HCEC 1CT (cell line): ENCODE results near the gene RBM20.
A peak's percentile ranks its signal among the peaks of the same experiment; 100 is the strongest.
"Not testable (repeated sequence)": the region's sequence is repeated elsewhere in the genome, so short reads cannot be mapped to it uniquely, and the experiment has no call there.

ENCODE experiments used
- DNase-seq: peaks from one replicate; pipeline ENCODE4 v3.0.0-alpha.2; 2017

RBM20 gene

GRCh38 chr10:110643653-110644597 is at the start of gene RBM20:
RBM20 (plus strand) TSS chr10:110644336; CDS start chr10:110644455, 119 bp downstream.
- no peak for DNase-seq

GRCh38 chr10:110597476-110597875 is 46.7 kb upstream of the RBM20 start:
- DNase-seq: no peak

DNA sequence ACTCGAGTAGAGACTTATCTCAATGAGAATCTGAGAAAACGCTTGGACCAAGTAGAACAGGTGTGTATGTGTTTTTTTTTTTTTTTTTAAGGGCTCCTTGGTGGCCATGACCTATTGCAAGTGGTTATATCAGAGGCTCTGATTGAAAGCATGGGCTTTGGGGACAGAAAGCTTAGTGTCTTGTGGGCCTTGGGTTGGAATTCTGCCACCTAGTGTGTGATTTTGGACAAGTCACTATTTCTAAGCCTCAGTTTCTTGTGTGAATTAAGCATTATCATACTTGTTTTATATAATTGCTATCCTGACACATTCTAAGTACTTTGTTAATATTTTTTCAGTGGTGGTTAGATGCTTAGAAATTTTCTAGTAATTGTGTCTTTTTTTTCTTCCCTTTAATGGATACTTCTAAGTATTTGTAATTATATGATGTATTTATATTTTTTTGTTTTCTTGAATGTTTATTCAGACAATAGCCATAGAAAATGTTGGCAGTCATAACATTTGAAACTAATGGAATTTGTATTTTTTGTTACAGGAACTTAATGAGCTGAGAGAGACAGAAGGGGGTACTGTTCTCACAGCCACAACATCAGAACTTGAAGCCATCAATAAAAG is 43.5 kb upstream of the RBM20 start:
- DNase-seq: peak; percentile 59

DNA sequence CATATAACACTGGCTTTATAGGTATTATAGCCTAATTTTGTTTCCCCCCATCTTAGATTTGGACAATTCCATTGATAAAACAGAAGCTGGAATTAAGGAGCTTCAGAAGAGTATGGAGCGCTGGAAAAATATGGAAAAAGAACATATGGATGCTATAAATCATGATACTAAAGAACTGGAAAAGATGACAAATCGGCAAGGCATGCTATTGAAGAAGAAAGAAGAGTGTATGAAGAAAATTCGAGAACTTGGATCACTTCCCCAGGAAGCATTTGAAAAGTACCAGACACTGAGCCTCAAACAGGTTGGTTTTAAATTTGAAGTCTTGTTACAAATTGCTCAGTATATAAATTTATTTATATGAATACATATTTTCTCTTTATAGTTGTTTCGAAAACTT is 42.6 kb upstream of the RBM20 start:
- no peak for DNase-seq

- DNase-seq: no peak
These were observed 36.0 kb upstream of the RBM20 start for GRCh38 chr10:110608087-110608486.

- DNase-seq: no peak
These were observed 34.5 kb upstream of the RBM20 start for GRCh38 chr10:110609605-110610004.

GRCh38 chr10:110610308-110610774 is 33.8 kb upstream of the RBM20 start:
- DNase-seq: peak; percentile 42

DNA sequence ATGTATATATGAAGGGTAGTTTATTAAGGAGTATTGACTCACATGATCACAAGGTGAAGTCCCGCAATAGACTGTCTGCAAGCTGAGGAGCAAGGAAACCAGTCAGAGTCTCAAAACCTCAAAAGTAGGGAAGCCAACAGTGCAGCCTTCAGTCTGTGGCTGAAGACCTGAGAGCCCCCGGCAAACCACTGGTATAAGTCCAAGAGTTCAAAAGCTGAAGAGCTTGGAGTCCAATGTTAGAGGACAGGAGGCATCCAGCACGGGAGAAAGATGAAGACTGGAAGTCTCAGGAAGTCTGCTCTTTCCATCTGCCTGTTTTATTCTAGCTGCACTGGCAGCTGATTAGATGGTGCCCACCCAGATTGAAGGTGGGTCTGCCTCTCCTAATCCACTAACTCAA is 33.4 kb upstream of the RBM20 start:
- DNase-seq: not testable (repeated sequence)

GRCh38 chr10:110612087-110612486 is 32.0 kb upstream of the RBM20 start:
- DNase-seq: no peak

DNA sequence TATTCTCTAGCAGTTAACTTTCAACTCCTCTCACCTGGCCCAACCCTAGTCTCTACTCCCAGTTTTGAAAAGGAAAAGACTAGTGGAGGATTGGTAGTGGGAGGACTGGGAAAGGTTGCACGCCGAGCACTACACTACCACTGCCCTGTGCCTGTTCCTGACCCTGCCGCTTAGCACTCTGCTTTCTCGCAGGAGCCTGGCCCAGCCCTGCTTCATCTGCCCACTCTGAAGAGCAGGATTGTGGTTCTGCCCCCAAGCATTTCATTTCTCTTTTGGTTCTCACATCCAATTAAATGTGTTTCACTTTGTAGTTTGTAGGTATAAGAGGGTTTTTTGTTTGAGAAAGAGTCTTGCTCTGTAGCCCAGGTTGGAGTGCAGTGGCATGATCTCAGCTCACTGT is 31.5 kb upstream of the RBM20 start:
- DNase-seq: no peak

DNA sequence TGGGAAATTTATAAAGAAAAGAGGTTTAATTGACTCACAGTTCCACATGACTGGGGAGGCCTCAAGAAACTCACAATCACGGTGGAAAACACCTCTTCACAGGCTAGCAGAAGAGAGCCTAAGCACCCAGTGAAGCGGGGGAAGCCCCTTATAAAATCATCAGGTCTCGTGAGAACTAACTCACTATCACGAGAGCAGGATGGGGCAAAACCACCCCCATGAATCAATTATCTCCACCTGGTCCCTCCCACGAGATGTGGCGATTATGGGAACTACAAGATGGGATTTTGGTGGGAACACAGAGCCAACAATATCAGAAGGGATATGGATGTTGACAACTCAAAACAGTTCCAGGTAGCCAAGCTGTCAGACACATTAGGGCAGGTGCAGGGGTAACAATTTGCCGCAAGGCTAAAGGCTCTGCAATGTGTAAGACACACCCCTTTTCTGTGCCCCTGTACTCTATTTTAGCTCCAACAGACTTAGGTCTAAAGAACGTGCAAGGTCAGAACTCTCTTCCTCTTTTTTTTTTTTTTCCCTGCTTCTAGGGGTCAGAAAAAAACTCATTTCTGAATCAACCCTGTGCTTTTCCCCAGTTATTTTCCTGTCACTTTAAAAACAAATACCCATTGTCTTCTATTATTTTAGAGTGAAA is 30.7 kb upstream of the RBM20 start:
- no peak for DNase-seq

GRCh38 chr10:110613996-110614495 is 30.1 kb upstream of the RBM20 start:
- DNase-seq: no peak

DNA sequence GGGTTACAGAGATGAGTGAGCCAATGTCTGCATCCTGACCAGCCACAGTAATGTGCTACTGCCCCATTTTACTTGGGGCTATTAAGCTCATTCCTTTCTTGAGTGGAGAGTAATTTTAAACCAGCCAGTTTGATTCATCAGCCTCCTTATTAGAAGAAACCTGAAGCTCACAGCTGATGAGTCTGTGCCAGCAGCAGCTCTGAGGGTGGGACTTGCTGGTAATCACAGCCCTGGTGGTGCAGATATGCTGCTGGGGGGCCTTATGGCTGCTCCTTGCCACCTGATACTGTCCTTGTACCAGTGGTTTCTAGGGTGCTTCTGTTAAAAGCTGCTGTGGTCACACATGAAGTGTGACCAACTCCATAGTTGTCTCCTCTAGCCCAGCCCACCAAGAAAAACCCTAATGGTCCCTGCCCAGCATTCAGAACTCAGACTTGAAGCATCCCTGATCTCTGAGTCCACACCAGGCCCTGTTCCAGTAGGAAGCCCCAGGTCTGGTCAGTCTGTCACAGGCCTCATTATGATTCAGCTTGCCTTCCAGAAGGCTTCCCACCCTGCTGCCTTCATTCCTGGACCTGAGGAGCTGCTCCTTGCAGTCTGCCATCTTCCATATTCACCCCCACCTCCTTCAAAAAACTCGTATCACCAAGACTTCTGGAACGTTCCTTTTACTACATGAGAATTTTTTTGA is 28.9 kb upstream of the RBM20 start:
- no peak for DNase-seq

DNA sequence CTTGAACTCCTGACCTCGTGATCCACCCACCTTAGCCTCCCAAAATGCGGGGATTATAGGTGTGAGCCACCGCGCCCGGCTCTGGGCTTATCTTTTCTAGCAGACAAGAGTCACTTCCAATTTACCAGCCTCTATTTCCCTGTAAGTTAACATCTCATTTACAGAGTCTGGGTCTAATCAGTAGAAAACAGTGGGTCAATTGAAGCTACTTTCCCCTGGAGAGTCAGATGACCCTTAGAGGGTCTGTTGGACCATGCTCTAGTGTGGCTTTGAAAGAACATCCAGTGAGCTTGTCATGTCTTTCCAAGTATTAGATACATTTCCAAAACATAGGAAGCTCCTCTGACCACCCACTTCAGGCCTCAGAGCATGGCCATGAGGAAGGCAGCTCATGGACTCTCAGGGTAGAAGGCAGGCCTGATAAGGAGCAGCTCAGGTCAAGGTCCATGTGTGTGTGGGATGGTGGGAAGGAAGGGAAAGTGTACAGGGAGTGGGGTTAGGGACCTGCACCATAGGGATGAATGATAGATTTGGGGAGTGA is 27.6 kb upstream of the RBM20 start:
- no peak for DNase-seq

GRCh38 chr10:110617425-110618229 is 26.5 kb upstream of the RBM20 start:
- DNase-seq: no peak

GRCh38 chr10:110618230-110618610 is 25.9 kb upstream of the RBM20 start:
- DNase-seq: no peak

GRCh38 chr10:110619514-110620397 is 24.4 kb upstream of the RBM20 start:
- DNase-seq: no peak

GRCh38 chr10:110620398-110620719 is 23.8 kb upstream of the RBM20 start:
- DNase-seq: no peak

GRCh38 chr10:110623316-110623715 is 20.8 kb upstream of the RBM20 start:
- not testable (repeated sequence) for DNase-seq

DNA sequence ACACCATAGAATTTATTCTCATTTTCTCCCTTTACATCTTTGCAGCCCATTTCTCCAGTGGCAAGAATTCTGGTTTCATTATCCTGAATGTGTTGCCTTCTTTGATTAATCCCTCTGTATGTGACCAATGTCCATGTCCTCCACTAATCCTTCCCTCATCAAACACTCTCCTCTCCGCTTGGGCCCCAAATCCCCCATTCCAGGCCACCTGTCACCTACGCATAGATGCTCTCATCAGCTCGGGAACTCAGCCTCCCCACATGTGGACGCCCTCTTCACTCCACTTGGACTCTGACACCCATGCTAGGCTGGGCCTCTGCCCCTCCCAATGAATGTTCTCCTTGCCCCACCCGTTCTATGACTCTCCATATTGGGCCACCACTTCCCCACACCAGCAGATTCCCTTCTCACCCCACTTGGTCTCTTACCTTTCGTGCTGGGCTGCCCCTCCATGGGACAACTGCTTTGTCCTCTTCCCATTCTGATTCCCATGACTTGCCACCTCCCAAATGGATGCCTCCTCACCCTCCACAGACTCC is 18.7 kb upstream of the RBM20 start:
- DNase-seq: no peak
